ENCODE measurements around the gene PCBP4. TPM values are rescaled to one million over a fixed set of nuclear protein-coding genes. Genes with fewer than 3 reads are reported as not detected.

PCBP4 gene
- total and polyA plus RNA-seq, 2 donors (not counting 1 experiment from before 2014, with no cell fraction given), result 15.3 to 25.6 TPM

DNA sequence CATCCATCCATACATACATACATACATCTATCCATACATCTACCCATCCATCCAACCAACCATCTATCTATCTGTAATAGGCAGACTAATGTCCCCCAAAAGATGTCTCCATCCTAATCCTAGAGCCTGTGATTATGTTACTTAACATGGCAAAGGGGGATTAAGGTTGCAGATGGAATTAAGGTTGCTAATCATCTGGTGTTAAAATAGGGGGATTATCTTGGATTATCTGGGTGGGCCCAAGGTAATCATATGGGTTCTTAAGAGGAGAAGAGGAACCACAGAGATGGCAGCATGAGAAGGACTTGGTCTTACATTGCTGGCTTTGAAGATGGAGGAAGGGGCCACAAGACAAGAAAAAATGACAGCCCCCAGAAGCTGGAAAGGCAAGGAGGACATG, 43.2 kb upstream of the PCBP4 start:
- Histone ChIP-seq H3K4me1 (ENCODE audit: control insufficient read depth in 2 of 2, insufficient read depth in 2 of 2, low read length in 2 of 2) (peaks cover 0 to 4% of the 10 kb centered on the region in 2 donors), H3K9ac (ENCODE audit: low read length) (no peak overlapping the region), H3K36me3 (replicated peaks in 1 of 2; ENCODE audit: control extremely low read depth in 1 of 2, control insufficient read depth in 1 of 2, extremely low read depth in 1 of 2, insufficient read depth in 2 of 2, low read length in 1 of 2) (no peaks in the 10 kb centered on the region), H3K4me3 (ENCODE audit: control extremely low read depth in 1 of 5, extremely low read depth in 1 of 5, insufficient read depth in 1 of 5, low read depth in 2 of 5, low read length in 4 of 5) (no peak overlapping the region), H3K79me2 (ENCODE audit: control insufficient read depth, insufficient read depth, low read length) (no peaks in the 10 kb centered on the region), H3K27me3 (replicated peaks in 1 of 4; ENCODE audit: control extremely low read depth in 1 of 4, control insufficient read depth in 3 of 4, insufficient read depth in 4 of 4, low read length in 3 of 4) (peaks cover 0 to 3% (median 0%) of the 10 kb centered on the region in 4 experiments), H2AFZ (ENCODE audit: insufficient read depth, low read depth, low read length, poor library complexity, severe bottlenecking) (no peak overlapping the region), H4K20me1 (ENCODE audit: control insufficient read depth, insufficient read depth, low read length, poor library complexity, severe bottlenecking) (no peaks in the 10 kb centered on the region), H3K27ac (ENCODE audit: low read length in 2 of 2) (no peak overlapping the region), H3K4me2 (replicated peaks; ENCODE audit: low read depth, low read length, poor library complexity, severe bottlenecking) (no peak overlapping the region), H3K9me3 (ENCODE audit: control extremely low read depth in 1 of 3, control insufficient read depth in 2 of 3, insufficient read depth in 1 of 3, low read length in 2 of 3) (no peaks in the 10 kb centered on the region)
- ChIA-PET POLR2A (no interaction called here), CTCF (interaction anchor here (0.7 to 1.5 kb wide), 2 partner anchors 9 to 130 kb away, joined by 3 to 5 read pairs; no protein-coding TSS in a partner anchor)
- ATAC-seq (ENCODE audit: low read depth) (no peak), DNase-seq (no peak)
- H3K4me1 Mint-ChIP-seq, result no peaks in the 10 kb centered on the region
- intact Hi-C loops (cut with micrococcal nuclease), result no loop called here
- H3K27ac Mint-ChIP-seq, result no peak overlapping the region
- no peaks in the 10 kb centered on the region for H3K27me3 Mint-ChIP-seq
- no peak for TF ChIP-seq CTCF (IDR thresholded peaks at IDR 0.05)
- TF ChIP-seq EZH2 (IDR thresholded peaks at IDR 0.05; ENCODE audit: borderline replicate concordance, insufficient read depth, low read depth, low read length, poor library complexity, severe bottlenecking), result no peak
- no peaks in the 10 kb centered on the region for H3K9me3 Mint-ChIP-seq (ENCODE audit: insufficient read depth)
- no peak overlapping the region for H3K4me3 Mint-ChIP-seq

- no peak overlapping the region for H3K4me3 ChIP-seq (ENCODE audit: control extremely low read depth in 1 of 5, extremely low read depth in 1 of 5, insufficient read depth in 1 of 5, low read depth in 2 of 5, low read length in 4 of 5)
- no peaks in the 10 kb centered on the region for H3K9me3 ChIP-seq (ENCODE audit: control extremely low read depth in 1 of 3, control insufficient read depth in 2 of 3, insufficient read depth in 1 of 3, low read length in 2 of 3)
- H3K36me3 ChIP-seq (replicated peaks in 1 of 2; ENCODE audit: control extremely low read depth in 1 of 2, control insufficient read depth in 1 of 2, extremely low read depth in 1 of 2, insufficient read depth in 2 of 2, low read length in 1 of 2), result no peaks in the 10 kb centered on the region
- TF ChIP-seq EZH2 (IDR thresholded peaks at IDR 0.05; ENCODE audit: borderline replicate concordance, insufficient read depth, low read depth, low read length, poor library complexity, severe bottlenecking) (no peak), CTCF (IDR thresholded peaks at IDR 0.05) (no peak)
- no peak overlapping the region for H3K4me2 ChIP-seq (replicated peaks; ENCODE audit: low read depth, low read length, poor library complexity, severe bottlenecking)
- DNase-seq (no peak), ATAC-seq (ENCODE audit: low read depth) (no peak)
- no peaks in the 10 kb centered on the region for H3K27me3 ChIP-seq (replicated peaks in 1 of 4; ENCODE audit: control extremely low read depth in 1 of 4, control insufficient read depth in 3 of 4, insufficient read depth in 4 of 4, low read length in 3 of 4)
- H3K27ac Mint-ChIP-seq, result no peak overlapping the region
- H3K9me3 Mint-ChIP-seq (ENCODE audit: insufficient read depth), result no peaks in the 10 kb centered on the region
- WGBS (ENCODE audit: insufficient coverage), result 80% methylated on average over 2 of the region's 4 CpGs
- H4K20me1 ChIP-seq (ENCODE audit: control insufficient read depth, insufficient read depth, low read length, poor library complexity, severe bottlenecking), result no peaks in the 10 kb centered on the region
- H3K4me1 Mint-ChIP-seq, result no peaks in the 10 kb centered on the region
- intact Hi-C loops (cut with micrococcal nuclease), result no loop called here
- no peak overlapping the region for H3K27ac ChIP-seq (ENCODE audit: low read length in 2 of 2)
- no peak overlapping the region for H3K9ac ChIP-seq (ENCODE audit: low read length)
- no peak overlapping the region for H3K4me3 Mint-ChIP-seq
- no peak overlapping the region for H2AFZ ChIP-seq (ENCODE audit: insufficient read depth, low read depth, low read length, poor library complexity, severe bottlenecking)
- ChIA-PET CTCF (interaction anchor here (0.6 to 1.8 kb wide), 3 partner anchors 32 to 138 kb away, joined by 3 to 7 read pairs (median 6); partner anchors contain the start of gene ABHD14A), POLR2A (no interaction called here)
- H3K79me2 ChIP-seq (ENCODE audit: control insufficient read depth, insufficient read depth, low read length), result no peaks in the 10 kb centered on the region
- peaks cover 0 to 4% of the 10 kb centered on the region in 2 donors for H3K4me1 ChIP-seq (ENCODE audit: control insufficient read depth in 2 of 2, insufficient read depth in 2 of 2, low read length in 2 of 2)
- no peaks in the 10 kb centered on the region for H3K27me3 Mint-ChIP-seq
These were observed 40.0 kb upstream of the PCBP4 start for GRCh38 chr3:52007291-52007690.

All from B cell (primary cell).